GM23248 (cell line): ENCODE results near the gene POLR3H. TPM values are rescaled to one million over a fixed set of nuclear protein-coding genes. Genes with fewer than 3 reads are reported as not detected.

Experiments used
- DNase-seq: peaks from one replicate; pipeline ENCODE4 v3.0.0-alpha.2; 2015
- H2AFZ ChIP-seq: fragments of 200-600 bp; sonication (generic); 2 replicates; pipeline ENCODE4 v1.6.1; 2016; ENCODE audit warnings: antibody characterized with exemption
- H3F3A ChIP-seq: fragments of 200-600 bp; sonication (generic); 2 replicates; pipeline ENCODE4 v1.6.1; 2016; ENCODE audit warnings: mild to moderate bottlenecking, antibody characterized with exemption, mixed run types; ENCODE audit not compliant: insufficient read depth
- H3K27ac ChIP-seq: fragments of 200-600 bp; sonication (generic); 2 replicates; pipeline ENCODE4 v1.5.1; 2016; ENCODE audit warnings: mild to moderate bottlenecking
- H3K27me3 ChIP-seq: fragments of 200-600 bp; sonication (generic); replicated peaks from 2 replicates; pipeline ENCODE4 v1.6.1; 2016; ENCODE audit warnings: mild to moderate bottlenecking; ENCODE audit not compliant: insufficient read depth
- H3K36me3 ChIP-seq: fragments of 200-600 bp; sonication (generic); 2 replicates; pipeline ENCODE4 v1.6.1; 2016; ENCODE audit warnings: low read depth, mild to moderate bottlenecking
- H3K4me1 ChIP-seq: fragments of 200-600 bp; sonication (generic); 2 replicates; pipeline ENCODE4 v1.6.1; 2016; ENCODE audit warnings: mild to moderate bottlenecking; ENCODE audit not compliant: insufficient read depth
- H3K4me2 ChIP-seq: fragments of 200-600 bp; sonication (generic); one replicate; pipeline ENCODE4 v1.6.1; 2016; ENCODE audit warnings: mild to moderate bottlenecking; ENCODE audit not compliant: unreplicated experiment
- H3K4me3 ChIP-seq: fragments of 200-600 bp; sonication (generic); 2 replicates; pipeline ENCODE4 v1.5.1; 2016; ENCODE audit warnings: mild to moderate bottlenecking
- H3K79me2 ChIP-seq: fragments of 200-600 bp; sonication (generic); 2 replicates; pipeline ENCODE4 v1.6.1; 2016; ENCODE audit warnings: mild to moderate bottlenecking; ENCODE audit not compliant: insufficient read depth
- H3K9ac ChIP-seq: fragments of 200-600 bp; sonication (generic); 2 replicates; pipeline ENCODE4 v1.6.1; 2016; ENCODE audit warnings: mild to moderate bottlenecking
- H3K9me2 ChIP-seq: fragments of 200-600 bp; sonication (generic); 2 replicates; pipeline ENCODE4 v1.6.1; 2016; ENCODE audit warnings: mixed run types, mild to moderate bottlenecking, moderate library complexity; ENCODE audit not compliant: insufficient read depth
- H3K9me3 ChIP-seq: fragments of 200-600 bp; sonication (generic); one replicate; pipeline ENCODE4 v1.6.1; 2017; ENCODE audit warnings: low read depth
- H4K20me1 ChIP-seq: fragments of 200-600 bp; sonication (generic); 2 replicates; pipeline ENCODE4 v1.6.0; 2016; ENCODE audit not compliant: insufficient read depth
- EZH2 ChIP-seq: fragments of 200-600 bp; sonication (generic); IDR thresholded peaks from 2 replicates; pipeline ENCODE4 v1.6.1; 2018; ENCODE audit warnings: antibody characterized with exemption, mild to moderate bottlenecking; ENCODE audit not compliant: insufficient read depth, poor library complexity, severe bottlenecking
- EZH2phosphoT487 ChIP-seq: fragments of 200-600 bp; sonication (generic); IDR thresholded peaks from 2 replicates; pipeline ENCODE4 v1.6.1; 2018; ENCODE audit warnings: antibody characterized with exemption, moderate library complexity, mild to moderate bottlenecking, low read depth; ENCODE audit not compliant: insufficient read depth
- WGBS, 2 experiments: methylation state at CpG; one replicate each; pipeline ENCODE4 v1.1.6; 2015 to 2017; ENCODE audit warnings: low lambda C conversion rate in 2 of 2, low coverage in 1 of 2; ENCODE audit errors: missing lambda C conversion rate in 2 of 2; 5-methylcytosine and 5-hydroxymethylcytosine counted together
- in situ Hi-C: fragments of 300-500 bp; cut with MboI; formaldehyde crosslinking; loops from 2 replicates; pipeline ENCODE4 v1.15.0; 2020
- polyA plus RNA-seq: library from polyadenylated mRNA; unstranded; fragments of >200 nt; fragmentation: Nextera tagmentation; extraction: Ambion mirVana; gene quantifications from 2 replicates; pipeline ENCODE4 v1.2.1, GENCODE V29; 2016
- total RNA-seq: library from RNA; depleted of rRNA; stranded (reverse); fragments of >200 nt; shearing (Covaris generic); gene quantifications from 2 replicates; pipeline ENCODE4 v1.2.3, GENCODE V29; 2014

The POLR3H gene
- total and polyA plus RNA-seq, 2 experiments from 2014 or later: 21.2 to 49.6 TPM

- WGBS, 2 experiments: 83 to 87% methylated on average over 17 of the region's 17 CpGs
- H3K27me3 ChIP-seq: no peaks in the 10 kb centered on the region
- DNase-seq: no peak
- no peaks in the 10 kb centered on the region for H3K9me2 ChIP-seq
- no peak overlapping the region for H3K4me3 ChIP-seq
- TF ChIP-seq EZH2phosphoT487 (no peak), EZH2 (no peak)
- H3K79me2 ChIP-seq: peaks cover 56% of the 10 kb centered on the region
- no peaks in the 10 kb centered on the region for H3K9me3 ChIP-seq
- H2AFZ ChIP-seq: no peak overlapping the region
- no peak overlapping the region for H3K9ac ChIP-seq
- H3K4me1 ChIP-seq: no peaks in the 10 kb centered on the region
- H4K20me1 ChIP-seq: no peaks in the 10 kb centered on the region
- H3K27ac ChIP-seq: no peak overlapping the region
- in situ Hi-C loops: no loop called here
- peaks cover 7% of the 10 kb centered on the region; the same call in 1 of the 2 replicates for H3K36me3 ChIP-seq
- peaks cover 7% of the 10 kb centered on the region; the same call in 1 of the 2 replicates for H3F3A ChIP-seq
- H3K4me2 ChIP-seq: no peak overlapping the region
These were observed 12.4 kb downstream of the POLR3H start for GRCh38 chr22:41531715-41532477.

GRCh38 chr22:41530890-41531714 is 13.2 kb downstream of the POLR3H start:
- peaks cover 12% of the 10 kb centered on the region for H3F3A ChIP-seq

GRCh38 chr22:41528938-41529561 is 15.2 kb downstream of the POLR3H start:
- Histone ChIP-seq H3K27me3 (no peaks in the 10 kb centered on the region), H3K4me2 (no peak overlapping the region), H3K36me3 (peaks cover 7% of the 10 kb centered on the region; the same call in 1 of the 2 replicates), H4K20me1 (no peaks in the 10 kb centered on the region), H3K9ac (no peak overlapping the region), H3F3A (peaks cover 23% of the 10 kb centered on the region), H3K4me3 (no peak overlapping the region), H3K27ac (no peak overlapping the region), H3K4me1 (no peaks in the 10 kb centered on the region), H3K79me2 (peaks cover 33% of the 10 kb centered on the region), H2AFZ (no peak overlapping the region), H3K9me2 (no peaks in the 10 kb centered on the region), H3K9me3 (no peaks in the 10 kb centered on the region)
- no peak for DNase-seq
- in situ Hi-C loops: no loop called here
- 73 to 74% methylated on average over 13 of the region's 13 CpGs for WGBS, 2 experiments
- TF ChIP-seq EZH2phosphoT487 (no peak), EZH2 (no peak)

More at GRCh38 chr22:41530890-41531714, 13.2 kb downstream of the POLR3H start:
- 91 to 93% methylated on average over 18 of the region's 18 CpGs for WGBS, 2 experiments
- Histone ChIP-seq H3K9me2 (no peaks in the 10 kb centered on the region), H3K9me3 (no peaks in the 10 kb centered on the region), H3K27me3 (no peaks in the 10 kb centered on the region), H3K9ac (no peak overlapping the region), H3K79me2 (peaks cover 48% of the 10 kb centered on the region), H3K27ac (no peak overlapping the region), H3K4me2 (no peak overlapping the region), H4K20me1 (no peaks in the 10 kb centered on the region), H3K4me1 (no peaks in the 10 kb centered on the region), H3K4me3 (no peak overlapping the region), H3K36me3 (peaks cover 7% of the 10 kb centered on the region; the same call in 1 of the 2 replicates), H2AFZ (no peak overlapping the region)
- TF ChIP-seq EZH2: no peak
- TF ChIP-seq EZH2phosphoT487: no peak
- in situ Hi-C loops: no loop called here
- DNase-seq: no peak

- in situ Hi-C loops: no loop called here
- no peak for DNase-seq
- no peak overlapping the region for H2AFZ ChIP-seq
- TF ChIP-seq EZH2phosphoT487 (no peak), EZH2 (no peak)
- no peaks in the 10 kb centered on the region for H4K20me1 ChIP-seq
- H3K9me3 ChIP-seq: no peaks in the 10 kb centered on the region
- WGBS, 2 experiments: 84 to 87% methylated on average over 16 of the region's 16 CpGs
- peaks cover 24% of the 10 kb centered on the region for H3F3A ChIP-seq
- H3K4me3 ChIP-seq: no peak overlapping the region
- no peak overlapping the region for H3K27ac ChIP-seq
- H3K27me3 ChIP-seq: no peaks in the 10 kb centered on the region
- no peaks in the 10 kb centered on the region for H3K9me2 ChIP-seq
- peaks cover 7% of the 10 kb centered on the region; the same call in 1 of the 2 replicates for H3K36me3 ChIP-seq
- H3K4me1 ChIP-seq: no peaks in the 10 kb centered on the region
- H3K4me2 ChIP-seq: no peak overlapping the region
- no peak overlapping the region for H3K9ac ChIP-seq
- H3K79me2 ChIP-seq: peaks cover 25% of the 10 kb centered on the region; the same call in 1 of the 2 replicates
These were observed 16.0 kb downstream of the POLR3H start for GRCh38 chr22:41528132-41528766.
